D341Med (cell line): ENCODE results near the gene INPP4A.

ENCODE experiments used
- DNase-seq: peaks from one replicate; pipeline ENCODE4 v3.0.0; 2012; ENCODE audit warnings: low spot score

Gene INPP4A

GRCh38 chr2:98541906-98542305, 97.2 kb downstream of the INPP4A start:
- no peak for DNase-seq

GRCh38 chr2:98543214-98543613, 98.6 kb downstream of the INPP4A start:
- no peak for DNase-seq

- DNase-seq = no peak
These were observed 99.2 kb downstream of the INPP4A start for GRCh38 chr2:98543842-98544241.

GRCh38 chr2:98545591-98545990, 100.9 kb downstream of the INPP4A start:
- no peak for DNase-seq

GRCh38 chr2:98546186-98546585, 101.5 kb downstream of the INPP4A start:
- no peak for DNase-seq

GRCh38 chr2:98547092-98547790, 102.6 kb downstream of the INPP4A start:
- DNase-seq = no peak

GRCh38 chr2:98548920-98549818, 104.5 kb downstream of the INPP4A start:
- DNase-seq = no peak

GRCh38 chr2:98550165-98550564, 105.5 kb downstream of the INPP4A start:
- DNase-seq = no peak

GRCh38 chr2:98551316-98551715, 106.7 kb downstream of the INPP4A start:
- no peak for DNase-seq

GRCh38 chr2:98552499-98553179, 108.0 kb downstream of the INPP4A start:
- DNase-seq = no peak

GRCh38 chr2:98554116-98554861, 109.6 kb downstream of the INPP4A start:
- DNase-seq = no peak

- no peak for DNase-seq
These were observed 111.0 kb downstream of the INPP4A start for GRCh38 chr2:98555696-98556095.

- no peak for DNase-seq
These were observed 111.8 kb downstream of the INPP4A start for GRCh38 chr2:98556344-98557033.

- DNase-seq = no peak
These were observed 114.3 kb downstream of the INPP4A start for GRCh38 chr2:98558852-98559530.

- no peak for DNase-seq
These were observed 114.9 kb downstream of the INPP4A start for GRCh38 chr2:98559581-98559980.

GRCh38 chr2:98560256-98560771, 115.7 kb downstream of the INPP4A start:
- DNase-seq = no peak

GRCh38 chr2:98561018-98561417, 116.4 kb downstream of the INPP4A start:
- no peak for DNase-seq

GRCh38 chr2:98561902-98562695, 117.4 kb downstream of the INPP4A start:
- no peak for DNase-seq

- DNase-seq = no peak
These were observed 118.7 kb downstream of the INPP4A start for GRCh38 chr2:98563394-98563793.
